PC-9 (cell line): Measurements from ENCODE around the gene STK40. TPM values are rescaled to one million over a fixed set of nuclear protein-coding genes. Genes with fewer than 3 reads are reported as not detected.

Source experiments
- BruUV-seq: library from RNA; stranded (reverse); fragments of 400-500 nt; replicated peaks from 2 replicates; lab custom pipeline; 2021; lab: Mats Ljungman, UMichigan
- CTCF ChIA-PET: fragments of 300-600 bp; sonication (Branson Sonifier 250); formaldehyde crosslinking; loops from one replicate; lab custom pipeline; 2022; ENCODE audit warnings: antibody characterized with exemption; lab: Charles Lee
- POLR2A ChIA-PET: fragments of 300-600 bp; sonication (Branson Sonifier 250); formaldehyde crosslinking; loops from one replicate; lab custom pipeline; 2022; ENCODE audit warnings: antibody characterized with exemption; ENCODE audit not compliant: unreplicated experiment; lab: Charles Lee
- DNase-seq, 2 experiments: peaks; one replicate each; pipeline versions ENCODE4 v3.0.0 to v3.0.0-alpha.2; 2015 to 2022; ENCODE audit warnings: mixed read lengths in 1 of 2
- H2AFZ ChIP-seq: fragments of 200-600 bp; sonication (generic); 2 replicates; pipeline ENCODE4 v1.8.1; 2017; ENCODE audit warnings: antibody characterized with exemption
- H3F3A ChIP-seq: fragments of 200-600 bp; sonication (generic); 2 replicates; pipeline ENCODE4 v1.8.1; 2017; ENCODE audit warnings: antibody characterized with exemption, mild to moderate bottlenecking, low read depth; ENCODE audit not compliant: insufficient read depth
- H3K27ac ChIP-seq: fragments of 200-600 bp; sonication (generic); 2 replicates; pipeline ENCODE4 v1.6.1; 2016; ENCODE audit warnings: mixed run types
- H3K27me3 ChIP-seq: fragments of 200-600 bp; sonication (generic); 2 replicates; pipeline ENCODE4 v1.6.1; 2016; ENCODE audit warnings: low read depth, mixed run types; ENCODE audit not compliant: insufficient read depth
- H3K36me3 ChIP-seq: fragments of 200-600 bp; sonication (generic); 2 replicates; pipeline ENCODE4 v1.6.1; 2016; ENCODE audit warnings: low read depth, mixed run types
- H3K4me1 ChIP-seq: fragments of 200-600 bp; sonication (generic); replicated peaks from 2 replicates; pipeline ENCODE4 v1.6.1; 2016; ENCODE audit warnings: mixed run types; ENCODE audit not compliant: insufficient read depth
- H3K4me2 ChIP-seq: fragments of 200-600 bp; sonication (generic); 2 replicates; pipeline ENCODE4 v1.6.1; 2017; ENCODE audit warnings: mixed run types
- H3K4me3 ChIP-seq: fragments of 200-600 bp; sonication (generic); 2 replicates; pipeline ENCODE4 v1.6.1; 2016; ENCODE audit warnings: mixed run types
- H3K79me2 ChIP-seq: fragments of 200-600 bp; sonication (generic); 2 replicates; pipeline ENCODE4 v1.6.1; 2017; ENCODE audit warnings: low read depth, mixed run types
- H3K9me2 ChIP-seq: fragments of 200-600 bp; sonication (generic); 2 replicates; pipeline ENCODE4 v1.8.1; 2017; ENCODE audit warnings: mild to moderate bottlenecking; ENCODE audit not compliant: insufficient read depth
- H3K9me3 ChIP-seq: fragments of 200-600 bp; sonication (generic); 2 replicates; pipeline ENCODE4 v1.8.1; 2016; ENCODE audit warnings: low read depth; ENCODE audit not compliant: insufficient read depth
- H4K20me1 ChIP-seq: fragments of 200-600 bp; sonication (generic); 2 replicates; pipeline ENCODE4 v1.8.1; 2017; ENCODE audit not compliant: insufficient read depth
- EZH2 ChIP-seq: fragments of 200-600 bp; sonication (generic); IDR thresholded peaks from 2 replicates; pipeline ENCODE4 v1.8.0; 2017; ENCODE audit warnings: antibody characterized with exemption, low read depth
- intact Hi-C: fragments of 100-400 bp; cut with micrococcal nuclease; formaldehyde crosslinking; loops from one replicate; pipeline ENCODE4 v1.10.0; 2022; ENCODE audit not compliant: unreplicated experiment
- total RNA-seq: library from RNA; stranded (reverse); gene quantifications from 2 replicates; pipeline ENCODE4 v1.2.3, GENCODE V29; 2021
- TF ChIP-seq, protein P1 (sequence below): fragments of 200-600 bp; sonication (generic); conservative IDR thresholded peaks from 2 replicates; pipeline ENCODE4 v1.6.1; 2017; ENCODE audit warnings: mixed run types, antibody characterized with exemption, mild to moderate bottlenecking, moderate library complexity

The STK40 gene
- total RNA-seq, 1 experiment from 2014 or later: 59.2 TPM

DNA sequence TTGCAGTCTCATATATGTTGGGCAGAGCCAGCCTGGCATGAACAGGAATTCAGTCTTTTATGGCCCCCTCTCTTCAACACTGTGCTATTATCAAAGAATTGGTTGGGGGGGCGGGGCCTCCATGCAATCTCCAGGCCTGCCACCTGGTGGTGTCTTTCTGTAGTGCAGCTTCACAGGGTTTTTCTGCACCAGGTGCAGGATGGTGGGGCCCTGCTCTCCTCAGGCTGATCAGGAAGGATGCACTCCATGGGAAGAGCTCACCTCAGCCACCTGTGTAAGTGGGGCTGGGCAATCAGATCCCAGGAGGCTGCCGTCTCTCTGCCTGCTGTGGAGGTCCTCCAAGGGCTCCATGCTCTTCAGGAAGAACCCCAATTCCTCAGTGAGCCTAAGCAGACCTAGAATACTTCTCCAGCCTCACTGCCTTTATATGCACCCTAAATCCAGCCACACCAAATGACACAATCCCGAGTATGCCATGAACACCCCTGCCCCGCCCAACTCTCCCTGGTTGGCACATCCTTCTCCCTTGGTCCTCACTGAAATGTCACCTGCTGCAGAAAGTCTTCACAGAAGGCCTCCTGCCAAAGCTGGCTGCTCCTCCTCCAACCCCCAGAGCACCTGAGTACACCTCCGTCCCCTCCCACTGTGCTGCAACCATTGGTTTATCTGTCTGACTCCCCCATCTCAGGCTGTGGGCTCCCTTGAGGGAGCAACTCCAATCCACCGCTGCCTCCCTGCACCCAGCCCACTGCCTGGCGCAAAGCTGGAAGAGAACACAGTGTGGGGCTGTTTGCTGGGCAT is 16.5 kb downstream of the STK40 start:
- Histone ChIP-seq H3K9me3 (no peaks in the 10 kb centered on the region), H3K27me3 (no peaks in the 10 kb centered on the region), H3F3A (peaks cover 45% of the 10 kb centered on the region), H3K4me2 (peak overlapping the region; percentile 34; the same call in 1 of the 2 replicates), H3K27ac (peak overlapping the region; percentile 13; the same call in 1 of the 2 replicates), H3K4me1 (peaks cover 36% of the 10 kb centered on the region), H3K79me2 (peaks cover 78% of the 10 kb centered on the region), H3K4me3 (no peak overlapping the region), H3K36me3 (peaks cover 18% of the 10 kb centered on the region), H3K9me2 (no peaks in the 10 kb centered on the region), H2AFZ (no peak overlapping the region), H4K20me1 (peaks cover 18% of the 10 kb centered on the region)
- DNase-seq: peak; percentile 51 to 84
- ChIA-PET POLR2A (no interaction called here), CTCF (interaction anchor here (0.6 to 3.6 kb wide), 7 partner anchors 17 to 36 kb away, joined by 3 to 21 read pairs (median 5); no protein-coding TSS in a partner anchor)
- intact Hi-C loops: loop anchor here (1.0 kb wide), 2 partner anchors 27 to 52 kb away; no protein-coding TSS in a partner anchor
- no TSS peak for BruUV-seq
- TF ChIP-seq EZH2: no peak
- TF ChIP-seq, protein P1, sequence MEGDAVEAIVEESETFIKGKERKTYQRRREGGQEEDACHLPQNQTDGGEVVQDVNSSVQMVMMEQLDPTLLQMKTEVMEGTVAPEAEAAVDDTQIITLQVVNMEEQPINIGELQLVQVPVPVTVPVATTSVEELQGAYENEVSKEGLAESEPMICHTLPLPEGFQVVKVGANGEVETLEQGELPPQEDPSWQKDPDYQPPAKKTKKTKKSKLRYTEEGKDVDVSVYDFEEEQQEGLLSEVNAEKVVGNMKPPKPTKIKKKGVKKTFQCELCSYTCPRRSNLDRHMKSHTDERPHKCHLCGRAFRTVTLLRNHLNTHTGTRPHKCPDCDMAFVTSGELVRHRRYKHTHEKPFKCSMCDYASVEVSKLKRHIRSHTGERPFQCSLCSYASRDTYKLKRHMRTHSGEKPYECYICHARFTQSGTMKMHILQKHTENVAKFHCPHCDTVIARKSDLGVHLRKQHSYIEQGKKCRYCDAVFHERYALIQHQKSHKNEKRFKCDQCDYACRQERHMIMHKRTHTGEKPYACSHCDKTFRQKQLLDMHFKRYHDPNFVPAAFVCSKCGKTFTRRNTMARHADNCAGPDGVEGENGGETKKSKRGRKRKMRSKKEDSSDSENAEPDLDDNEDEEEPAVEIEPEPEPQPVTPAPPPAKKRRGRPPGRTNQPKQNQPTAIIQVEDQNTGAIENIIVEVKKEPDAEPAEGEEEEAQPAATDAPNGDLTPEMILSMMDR: peak; percentile 95

DNA sequence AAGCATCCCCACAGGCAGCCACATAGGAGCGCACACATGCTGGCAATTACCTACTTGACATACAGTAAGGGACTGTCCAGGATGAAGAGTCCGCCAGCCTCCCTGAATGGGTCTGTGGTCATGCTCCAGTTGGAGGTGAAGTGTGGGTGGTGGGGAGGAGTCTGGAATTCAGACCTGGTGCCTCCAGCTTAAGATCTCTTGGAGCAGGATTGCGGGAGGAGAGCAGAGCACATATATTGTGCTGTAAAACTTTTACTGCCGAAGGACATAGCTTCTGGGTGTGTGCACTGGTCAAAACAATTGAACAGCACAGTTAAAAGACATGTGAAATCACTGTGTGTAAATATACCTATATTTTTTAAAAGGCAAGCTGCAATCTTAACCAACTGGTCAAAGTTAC is 17.9 kb downstream of the STK40 start:
- Histone ChIP-seq H3K4me1 (peaks cover 21% of the 10 kb centered on the region), H4K20me1 (peaks cover 15% of the 10 kb centered on the region), H2AFZ (no peak overlapping the region), H3K36me3 (peaks cover 22% of the 10 kb centered on the region), H3K9me3 (no peaks in the 10 kb centered on the region), H3K4me3 (no peak overlapping the region), H3K9me2 (no peaks in the 10 kb centered on the region), H3K79me2 (peaks cover 69% of the 10 kb centered on the region), H3K27ac (no peak overlapping the region), H3K27me3 (no peaks in the 10 kb centered on the region), H3F3A (peaks cover 32% of the 10 kb centered on the region), H3K4me2 (no peak overlapping the region)
- no TSS peak for BruUV-seq
- ChIA-PET POLR2A (no interaction called here), CTCF (interaction anchor here (1.7 to 3.6 kb wide), 2 partner anchors 16 to 25 kb away, joined by 5 to 21 read pairs; no protein-coding TSS in a partner anchor)
- TF ChIP-seq, protein P1: no peak
- no peak for TF ChIP-seq EZH2
- DNase-seq: no peak
- intact Hi-C loops: no loop called here

DNA sequence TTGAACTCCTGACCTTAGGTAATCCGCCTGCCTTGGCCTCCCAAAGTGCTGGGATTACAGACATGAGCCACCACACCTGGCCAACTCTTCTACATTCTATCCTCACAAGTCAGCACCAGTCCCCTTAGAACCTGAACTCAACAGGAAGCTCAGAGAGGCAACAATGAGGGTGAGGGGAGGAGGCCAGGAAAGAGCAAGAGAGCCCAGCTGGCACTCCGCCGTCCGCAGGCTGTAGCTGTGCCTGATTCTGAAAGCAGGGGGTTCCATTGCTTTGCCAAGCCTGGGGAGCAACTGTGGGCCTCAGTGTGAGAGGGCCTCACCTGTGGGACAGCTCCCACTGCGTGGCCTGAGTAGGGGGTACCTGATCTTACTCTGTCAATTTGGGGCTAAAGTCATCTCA is 18.7 kb downstream of the STK40 start:
- POLR2A ChIA-PET: no interaction called here
- DNase-seq: no peak
- peaks cover 30% of the 10 kb centered on the region; the same call in 1 of the 2 replicates for H3F3A ChIP-seq
- H3K4me2 ChIP-seq: no peak overlapping the region
- peaks cover 14% of the 10 kb centered on the region; the same call in 1 of the 2 replicates for H3K4me1 ChIP-seq
- no peak overlapping the region for H3K27ac ChIP-seq
- no peak overlapping the region for H2AFZ ChIP-seq
- intact Hi-C loops: no loop called here
- BruUV-seq: no TSS peak
- H3K9me2 ChIP-seq: no peaks in the 10 kb centered on the region
- H3K27me3 ChIP-seq: no peaks in the 10 kb centered on the region
- no peak for TF ChIP-seq EZH2
- TF ChIP-seq, protein P1: no peak
- H3K9me3 ChIP-seq: no peaks in the 10 kb centered on the region
- H3K4me3 ChIP-seq: no peak overlapping the region
- H4K20me1 ChIP-seq: peaks cover 15% of the 10 kb centered on the region
- H3K36me3 ChIP-seq: peaks cover 24% of the 10 kb centered on the region
- H3K79me2 ChIP-seq: peaks cover 63% of the 10 kb centered on the region
- CTCF ChIA-PET: interaction anchor here (3.6 kb wide), 1 partner anchor 24 kb away, joined by 21 read pairs; no protein-coding TSS in a partner anchor
